Measurements from ENCODE around the gene PCP2. TPM values are rescaled to one million over a fixed set of nuclear protein-coding genes. Genes with fewer than 3 reads are reported as not detected.

PCP2 gene
- total RNA-seq, 1 experiment from 2014 or later: not detected

DNA sequence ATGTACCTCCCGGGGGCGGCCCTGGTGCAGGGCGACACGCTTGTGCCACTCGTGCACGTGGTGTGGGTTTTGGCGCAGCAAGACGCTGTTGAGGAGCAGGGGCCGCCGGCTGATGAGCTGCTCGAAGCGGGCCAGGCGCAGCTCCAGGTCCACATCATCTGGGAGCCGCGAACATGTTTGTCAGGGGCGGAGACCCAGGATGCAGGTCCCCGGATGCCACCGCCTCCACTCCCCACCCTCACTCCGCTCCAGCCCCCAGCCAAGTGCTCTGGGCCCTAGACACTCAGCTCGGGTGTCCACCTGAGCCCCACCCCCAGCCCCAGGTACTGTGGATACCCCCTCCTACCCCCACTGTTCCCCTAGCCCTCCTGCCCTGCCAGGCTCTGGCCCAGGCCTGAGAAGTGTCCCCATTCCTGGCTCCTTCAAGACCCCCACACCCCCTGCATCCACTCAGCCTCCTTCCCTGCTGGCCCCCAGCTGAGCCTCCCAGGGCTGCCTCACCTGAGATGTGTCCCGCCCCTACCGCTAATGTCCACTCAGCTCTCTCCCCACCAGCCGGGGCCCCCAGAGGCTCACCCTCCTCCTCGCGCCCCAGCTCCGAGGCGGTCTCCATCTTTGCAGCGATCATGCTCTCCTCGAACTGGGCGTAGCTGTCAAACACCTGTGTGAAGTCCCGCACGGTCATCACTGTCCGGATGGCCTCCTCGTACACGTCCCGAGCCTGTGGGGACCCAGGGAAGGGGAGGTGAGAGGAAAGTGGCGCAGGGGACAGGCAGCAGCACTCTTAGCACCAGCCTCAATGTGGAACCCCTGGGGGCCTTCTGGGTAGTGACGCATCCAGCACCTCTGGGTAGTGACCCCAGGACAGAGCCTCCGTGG is 9.6 kb downstream of the PCP2 start:
- H2BK5ac ChIP-seq (ENCODE audit: insufficient read length, low read length): no peak overlapping the region
- no peak overlapping the region for H3K14ac ChIP-seq (ENCODE audit: insufficient read depth, low read length)
- H2AK5ac ChIP-seq (ENCODE audit: insufficient read length, low read length): no peak overlapping the region
- Mint-ChIP-seq H3K27me3 (ENCODE audit: low read depth) (no peaks in the 10 kb centered on the region), H3K4me3 (no peak overlapping the region), H3K9me3 (no peaks in the 10 kb centered on the region; a peak in 2 of 5 replicates), H3K27ac (no peak overlapping the region), H3K36me3 (ENCODE audit: insufficient read depth in 1 of 3, low read depth in 3 of 3) (peaks cover 22 to 48% (median 33%) of the 10 kb centered on the region in 3 experiments; a peak in 6 of 7 replicates), H3K4me1 (peaks cover 7 to 9% of the 10 kb centered on the region in 2 experiments)
- H3K9me3 ChIP-seq (ENCODE audit: control insufficient read depth, low read depth, low read length): no peaks in the 10 kb centered on the region
- H3K18ac ChIP-seq (ENCODE audit: insufficient read length, low read depth, low read length): no peak overlapping the region
- no peak overlapping the region for H3K9ac ChIP-seq (ENCODE audit: extremely low read depth, insufficient read length, low read length)
- no peak overlapping the region for H2BK12ac ChIP-seq (ENCODE audit: insufficient read length, low read depth, low read length)
- no peak overlapping the region for H2BK120ac ChIP-seq (ENCODE audit: low read depth, low read length, poor library complexity, severe bottlenecking)
- H3K27ac ChIP-seq (ENCODE audit: insufficient read length, low read depth, low read length): no peak overlapping the region
- H3K4me1 ChIP-seq (ENCODE audit: insufficient read depth, low read length): no peaks in the 10 kb centered on the region
- no peak overlapping the region for H3K4ac ChIP-seq (ENCODE audit: low read depth, low read length)
- peaks cover 5% of the 10 kb centered on the region for H3K23me2 ChIP-seq (ENCODE audit: insufficient read length, low read depth, low read length, poor library complexity, severe bottlenecking)
- H3T11ph ChIP-seq (ENCODE audit: low read length): no peak overlapping the region
- no peaks in the 10 kb centered on the region for H4K20me1 ChIP-seq (ENCODE audit: control insufficient read depth, insufficient read depth, insufficient read length)
- no peak overlapping the region for H4K91ac ChIP-seq (ENCODE audit: insufficient read length, low read depth, low read length)
- H3K27me3 ChIP-seq (ENCODE audit: insufficient read depth, low read length): peaks cover 2% of the 10 kb centered on the region; the same call in 1 of the 2 replicates
- H3K56ac ChIP-seq (ENCODE audit: insufficient read length, low read depth, low read length): no peak overlapping the region
- H2AFZ ChIP-seq (ENCODE audit: low read length): no peak overlapping the region
- no peak overlapping the region for H3K23ac ChIP-seq (ENCODE audit: insufficient read length, low read depth, low read length)
- H3K79me1 ChIP-seq (ENCODE audit: insufficient read depth, low read depth, low read length, poor library complexity, severe bottlenecking): peaks cover 17% of the 10 kb centered on the region
- no peak for DNase-seq
- no CpG with 5 or more reads among the region's 39 CpGs for WGBS (ENCODE audit: extremely low coverage, insufficient read length, low lambda C conversion rate)
- no peak overlapping the region for H2BK20ac ChIP-seq (ENCODE audit: low read depth, low read length, poor library complexity, severe bottlenecking)
- H3K4me2 ChIP-seq (ENCODE audit: insufficient read depth, insufficient read length, low read length): no peak overlapping the region
- no peak for TF ChIP-seq CTCF (conservative IDR thresholded peaks at IDR 0.05)
- no peak overlapping the region for H2BK15ac ChIP-seq (ENCODE audit: low read depth, low read length)
- no peak overlapping the region for H4K5ac ChIP-seq (ENCODE audit: insufficient read length, low read depth, low read length)
- H4K8ac ChIP-seq (replicated peaks; ENCODE audit: insufficient read length, low read depth, low read length): no peak overlapping the region
- H3K79me2 ChIP-seq (ENCODE audit: insufficient read depth, low read length): peaks cover 17% of the 10 kb centered on the region; the same call in 1 of the 2 replicates
